Measurements from ENCODE around the gene FBXL12.

- TF ChIP-seq TCF7L2 (IDR thresholded peaks at IDR 0.05; ENCODE audit: borderline replicate concordance, extremely low read depth, insufficient read depth, insufficient read length) (no peak), ELF1 (IDR thresholded peaks at IDR 0.05; ENCODE audit: borderline replicate concordance, low read depth) (no peak), CTCF (IDR thresholded peaks at IDR 0.05 in 2 of 3, conservative IDR thresholded peaks at IDR 0.05 in 1 of 3; ENCODE audit: borderline replicate concordance in 1 of 3, insufficient read depth in 1 of 3, low read depth in 2 of 3, low read length in 2 of 3) (no peak), RAD21 (IDR thresholded peaks at IDR 0.05; ENCODE audit: low read depth) (no peak), POLR2A (IDR thresholded peaks at IDR 0.05; ENCODE audit: borderline replicate concordance, extremely low read depth, insufficient read depth, insufficient read length) (no peak), POLR2AphosphoS5 (IDR thresholded peaks at IDR 0.05; ENCODE audit: low read depth, low read length) (no peak), CEBPB (IDR thresholded peaks at IDR 0.05; ENCODE audit: low read depth) (no peak), EZH2 (IDR thresholded peaks at IDR 0.05) (no peak), SIN3A (IDR thresholded peaks at IDR 0.05; ENCODE audit: low read depth) (no peak), ZNF274 (IDR thresholded peaks at IDR 0.05; ENCODE audit: low read depth, low read length) (no peak), ATF3 (IDR thresholded peaks at IDR 0.05) (no peak), SP1 (IDR thresholded peaks at IDR 0.05; ENCODE audit: low read depth) (no peak)
- TF ChIP-seq, protein P1, sequence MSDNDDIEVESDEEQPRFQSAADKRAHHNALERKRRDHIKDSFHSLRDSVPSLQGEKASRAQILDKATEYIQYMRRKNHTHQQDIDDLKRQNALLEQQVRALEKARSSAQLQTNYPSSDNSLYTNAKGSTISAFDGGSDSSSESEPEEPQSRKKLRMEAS (IDR thresholded peaks at IDR 0.05) = no peak
- TF ChIP-seq, protein P2, sequence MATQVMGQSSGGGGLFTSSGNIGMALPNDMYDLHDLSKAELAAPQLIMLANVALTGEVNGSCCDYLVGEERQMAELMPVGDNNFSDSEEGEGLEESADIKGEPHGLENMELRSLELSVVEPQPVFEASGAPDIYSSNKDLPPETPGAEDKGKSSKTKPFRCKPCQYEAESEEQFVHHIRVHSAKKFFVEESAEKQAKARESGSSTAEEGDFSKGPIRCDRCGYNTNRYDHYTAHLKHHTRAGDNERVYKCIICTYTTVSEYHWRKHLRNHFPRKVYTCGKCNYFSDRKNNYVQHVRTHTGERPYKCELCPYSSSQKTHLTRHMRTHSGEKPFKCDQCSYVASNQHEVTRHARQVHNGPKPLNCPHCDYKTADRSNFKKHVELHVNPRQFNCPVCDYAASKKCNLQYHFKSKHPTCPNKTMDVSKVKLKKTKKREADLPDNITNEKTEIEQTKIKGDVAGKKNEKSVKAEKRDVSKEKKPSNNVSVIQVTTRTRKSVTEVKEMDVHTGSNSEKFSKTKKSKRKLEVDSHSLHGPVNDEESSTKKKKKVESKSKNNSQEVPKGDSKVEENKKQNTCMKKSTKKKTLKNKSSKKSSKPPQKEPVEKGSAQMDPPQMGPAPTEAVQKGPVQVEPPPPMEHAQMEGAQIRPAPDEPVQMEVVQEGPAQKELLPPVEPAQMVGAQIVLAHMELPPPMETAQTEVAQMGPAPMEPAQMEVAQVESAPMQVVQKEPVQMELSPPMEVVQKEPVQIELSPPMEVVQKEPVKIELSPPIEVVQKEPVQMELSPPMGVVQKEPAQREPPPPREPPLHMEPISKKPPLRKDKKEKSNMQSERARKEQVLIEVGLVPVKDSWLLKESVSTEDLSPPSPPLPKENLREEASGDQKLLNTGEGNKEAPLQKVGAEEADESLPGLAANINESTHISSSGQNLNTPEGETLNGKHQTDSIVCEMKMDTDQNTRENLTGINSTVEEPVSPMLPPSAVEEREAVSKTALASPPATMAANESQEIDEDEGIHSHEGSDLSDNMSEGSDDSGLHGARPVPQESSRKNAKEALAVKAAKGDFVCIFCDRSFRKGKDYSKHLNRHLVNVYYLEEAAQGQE (IDR thresholded peaks at IDR 0.05; ENCODE audit: low read depth) = no peak
Observed at GRCh38 chr19:9823816-9824215, 4.9 kb upstream of the FBXL12 start.

Measured in HCT116 (cell line).